HG03135 (cell line): ENCODE results near the gene SCYGR3.

ENCODE experiments used
- ATAC-seq: cut with Tn5 transposase; IDR thresholded peaks from one replicate; pipeline ENCODE4 v1.9.1; 2021; ENCODE audit warnings: mild to moderate bottlenecking, moderate library complexity; ENCODE audit not compliant: unreplicated experiment

SCYGR3 gene

GRCh38 chr2:227565080-227565479, 49.6 kb downstream of the SCYGR3 start:
- ATAC-seq: no peak
